ENCODE results near the gene PAK6. TPM values are rescaled to one million over a fixed set of nuclear protein-coding genes. Genes with fewer than 3 reads are reported as not detected.

The PAK6 gene
- total and polyA plus RNA-seq, 2 experiments from 2014 or later, result 2.4 to 20.0 TPM

GRCh38 chr15:40295297-40295696 lies 56.4 kb downstream of the PAK6 start:
- Mint-ChIP-seq H3K36me3 (ENCODE audit: low read depth) (peaks cover 8% of the 10 kb centered on the region; the same call in 2 of the 3 replicates), H3K9me3 (peaks cover 11% of the 10 kb centered on the region), H3K27me3 (ENCODE audit: insufficient read depth, low read depth, poor library complexity) (peaks cover 41% of the 10 kb centered on the region), H3K27ac (no peak overlapping the region), H3K4me3 (no peak overlapping the region), H3K4me1 (peaks cover 23% of the 10 kb centered on the region)
- Histone ChIP-seq H3K9me2 (ENCODE audit: insufficient read depth) (no peaks in the 10 kb centered on the region), H3K36me3 (ENCODE audit: insufficient read depth) (no peaks in the 10 kb centered on the region), H2AFZ (no peak overlapping the region), H3K4me2 (no peak overlapping the region), H3F3A (replicated peaks; ENCODE audit: low read depth) (no peaks in the 10 kb centered on the region), H3K4me1 (ENCODE audit: insufficient read depth) (peaks cover 10% of the 10 kb centered on the region; the same call in 1 of the 2 replicates), H3K27me3 (ENCODE audit: insufficient read depth) (peaks cover 33% of the 10 kb centered on the region), H4K20me1 (replicated peaks; ENCODE audit: insufficient read depth) (no peaks in the 10 kb centered on the region), H3K4me3 (no peak overlapping the region), H3K27ac (ENCODE audit: low read depth) (no peak overlapping the region), H3K79me2 (replicated peaks; ENCODE audit: insufficient read depth) (no peaks in the 10 kb centered on the region)
- no peak for DNase-seq (ENCODE audit: low spot score)
- TF ChIP-seq JUNB (IDR thresholded peaks at IDR 0.05; ENCODE audit: unreplicated experiment) (no peak), CREB1 (CRISPR knock-in tag; IDR thresholded peaks at IDR 0.05; ENCODE audit: low read depth) (no peak), REST (IDR thresholded peaks at IDR 0.05; ENCODE audit: unreplicated experiment) (no peak), POLR2AphosphoS5 (IDR thresholded peaks at IDR 0.05; ENCODE audit: low read depth) (no peak), CTCF (conservative IDR thresholded peaks at IDR 0.05; ENCODE audit: low read depth in 2 of 2) (no peak), EZH2 (IDR thresholded peaks at IDR 0.05; ENCODE audit: low read depth, unreplicated experiment) (no peak), STAT1 (IDR thresholded peaks at IDR 0.05; ENCODE audit: unreplicated experiment) (no peak), EZH2phosphoT487 (IDR thresholded peaks at IDR 0.05; ENCODE audit: unreplicated experiment) (no peak), ZNF114 (CRISPR knock-in tag; IDR thresholded peaks at IDR 0.05) (no peak), ZNF331 (CRISPR knock-in tag; IDR thresholded peaks at IDR 0.05; ENCODE audit: low read depth) (no peak), NANOG (IDR thresholded peaks at IDR 0.05; ENCODE audit: borderline replicate concordance) (no peak)
- TF ChIP-seq, protein P1, sequence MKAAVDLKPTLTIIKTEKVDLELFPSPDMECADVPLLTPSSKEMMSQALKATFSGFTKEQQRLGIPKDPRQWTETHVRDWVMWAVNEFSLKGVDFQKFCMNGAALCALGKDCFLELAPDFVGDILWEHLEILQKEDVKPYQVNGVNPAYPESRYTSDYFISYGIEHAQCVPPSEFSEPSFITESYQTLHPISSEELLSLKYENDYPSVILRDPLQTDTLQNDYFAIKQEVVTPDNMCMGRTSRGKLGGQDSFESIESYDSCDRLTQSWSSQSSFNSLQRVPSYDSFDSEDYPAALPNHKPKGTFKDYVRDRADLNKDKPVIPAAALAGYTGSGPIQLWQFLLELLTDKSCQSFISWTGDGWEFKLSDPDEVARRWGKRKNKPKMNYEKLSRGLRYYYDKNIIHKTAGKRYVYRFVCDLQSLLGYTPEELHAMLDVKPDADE (IDR thresholded peaks at IDR 0.05), result no peak
- TF ChIP-seq, protein P2, sequence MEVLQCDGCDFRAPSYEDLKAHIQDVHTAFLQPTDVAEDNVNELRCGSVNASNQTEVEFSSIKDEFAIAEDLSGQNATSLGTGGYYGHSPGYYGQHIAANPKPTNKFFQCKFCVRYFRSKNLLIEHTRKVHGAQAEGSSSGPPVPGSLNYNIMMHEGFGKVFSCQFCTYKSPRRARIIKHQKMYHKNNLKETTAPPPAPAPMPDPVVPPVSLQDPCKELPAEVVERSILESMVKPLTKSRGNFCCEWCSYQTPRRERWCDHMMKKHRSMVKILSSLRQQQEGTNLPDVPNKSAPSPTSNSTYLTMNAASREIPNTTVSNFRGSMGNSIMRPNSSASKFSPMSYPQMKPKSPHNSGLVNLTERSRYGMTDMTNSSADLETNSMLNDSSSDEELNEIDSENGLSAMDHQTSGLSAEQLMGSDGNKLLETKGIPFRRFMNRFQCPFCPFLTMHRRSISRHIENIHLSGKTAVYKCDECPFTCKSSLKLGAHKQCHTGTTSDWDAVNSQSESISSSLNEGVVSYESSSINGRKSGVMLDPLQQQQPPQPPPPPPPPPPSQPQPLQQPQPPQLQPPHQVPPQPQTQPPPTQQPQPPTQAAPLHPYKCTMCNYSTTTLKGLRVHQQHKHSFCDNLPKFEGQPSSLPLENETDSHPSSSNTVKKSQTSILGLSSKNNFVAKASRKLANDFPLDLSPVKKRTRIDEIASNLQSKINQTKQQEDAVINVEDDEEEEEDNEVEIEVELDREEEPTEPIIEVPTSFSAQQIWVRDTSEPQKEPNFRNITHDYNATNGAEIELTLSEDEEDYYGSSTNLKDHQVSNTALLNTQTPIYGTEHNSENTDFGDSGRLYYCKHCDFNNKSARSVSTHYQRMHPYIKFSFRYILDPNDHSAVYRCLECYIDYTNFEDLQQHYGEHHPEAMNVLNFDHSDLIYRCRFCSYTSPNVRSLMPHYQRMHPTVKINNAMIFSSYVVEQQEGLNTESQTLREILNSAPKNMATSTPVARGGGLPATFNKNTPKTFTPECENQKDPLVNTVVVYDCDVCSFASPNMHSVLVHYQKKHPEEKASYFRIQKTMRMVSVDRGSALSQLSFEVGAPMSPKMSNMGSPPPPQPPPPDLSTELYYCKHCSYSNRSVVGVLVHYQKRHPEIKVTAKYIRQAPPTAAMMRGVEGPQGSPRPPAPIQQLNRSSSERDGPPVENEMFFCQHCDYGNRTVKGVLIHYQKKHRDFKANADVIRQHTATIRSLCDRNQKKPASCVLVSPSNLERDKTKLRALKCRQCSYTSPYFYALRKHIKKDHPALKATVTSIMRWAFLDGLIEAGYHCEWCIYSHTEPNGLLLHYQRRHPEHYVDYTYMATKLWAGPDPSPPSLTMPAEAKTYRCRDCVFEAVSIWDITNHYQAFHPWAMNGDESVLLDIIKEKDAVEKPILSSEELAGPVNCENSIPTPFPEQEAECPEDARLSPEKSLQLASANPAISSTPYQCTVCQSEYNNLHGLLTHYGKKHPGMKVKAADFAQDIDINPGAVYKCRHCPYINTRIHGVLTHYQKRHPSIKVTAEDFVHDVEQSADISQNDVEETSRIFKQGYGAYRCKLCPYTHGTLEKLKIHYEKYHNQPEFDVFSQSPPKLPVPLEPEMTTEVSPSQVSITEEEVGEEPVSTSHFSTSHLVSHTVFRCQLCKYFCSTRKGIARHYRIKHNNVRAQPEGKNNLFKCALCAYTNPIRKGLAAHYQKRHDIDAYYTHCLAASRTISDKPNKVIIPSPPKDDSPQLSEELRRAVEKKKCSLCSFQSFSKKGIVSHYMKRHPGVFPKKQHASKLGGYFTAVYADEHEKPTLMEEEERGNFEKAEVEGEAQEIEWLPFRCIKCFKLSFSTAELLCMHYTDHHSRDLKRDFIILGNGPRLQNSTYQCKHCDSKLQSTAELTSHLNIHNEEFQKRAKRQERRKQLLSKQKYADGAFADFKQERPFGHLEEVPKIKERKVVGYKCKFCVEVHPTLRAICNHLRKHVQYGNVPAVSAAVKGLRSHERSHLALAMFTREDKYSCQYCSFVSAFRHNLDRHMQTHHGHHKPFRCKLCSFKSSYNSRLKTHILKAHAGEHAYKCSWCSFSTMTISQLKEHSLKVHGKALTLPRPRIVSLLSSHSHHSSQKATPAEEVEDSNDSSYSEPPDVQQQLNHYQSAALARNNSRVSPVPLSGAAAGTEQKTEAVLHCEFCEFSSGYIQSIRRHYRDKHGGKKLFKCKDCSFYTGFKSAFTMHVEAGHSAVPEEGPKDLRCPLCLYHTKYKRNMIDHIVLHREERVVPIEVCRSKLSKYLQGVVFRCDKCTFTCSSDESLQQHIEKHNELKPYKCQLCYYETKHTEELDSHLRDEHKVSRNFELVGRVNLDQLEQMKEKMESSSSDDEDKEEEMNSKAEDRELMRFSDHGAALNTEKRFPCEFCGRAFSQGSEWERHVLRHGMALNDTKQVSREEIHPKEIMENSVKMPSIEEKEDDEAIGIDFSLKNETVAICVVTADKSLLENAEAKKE (CRISPR knock-in tag; IDR thresholded peaks at IDR 0.05), result no peak
- ATAC-seq, result no peak

Measured in GM23338 (cell line).